GM12875 (cell line): Measurements from ENCODE around the gene PPY.

ENCODE experiments used
- H3K4me3 ChIP-seq: one replicate; pipeline ENCODE4 v1.5.1; 2011; ENCODE audit warnings: low read depth, low read length, control low read depth
- TF ChIP-seq, protein P1 (sequence below): IDR thresholded peaks from 2 replicates; pipeline ENCODE4 v1.5.1; 2011; ENCODE audit warnings: low read depth, mild to moderate bottlenecking, control low read depth, inconsistent platforms, low read length, moderate library complexity, borderline replicate concordance; ENCODE audit not compliant: insufficient read depth

Gene PPY

DNA sequence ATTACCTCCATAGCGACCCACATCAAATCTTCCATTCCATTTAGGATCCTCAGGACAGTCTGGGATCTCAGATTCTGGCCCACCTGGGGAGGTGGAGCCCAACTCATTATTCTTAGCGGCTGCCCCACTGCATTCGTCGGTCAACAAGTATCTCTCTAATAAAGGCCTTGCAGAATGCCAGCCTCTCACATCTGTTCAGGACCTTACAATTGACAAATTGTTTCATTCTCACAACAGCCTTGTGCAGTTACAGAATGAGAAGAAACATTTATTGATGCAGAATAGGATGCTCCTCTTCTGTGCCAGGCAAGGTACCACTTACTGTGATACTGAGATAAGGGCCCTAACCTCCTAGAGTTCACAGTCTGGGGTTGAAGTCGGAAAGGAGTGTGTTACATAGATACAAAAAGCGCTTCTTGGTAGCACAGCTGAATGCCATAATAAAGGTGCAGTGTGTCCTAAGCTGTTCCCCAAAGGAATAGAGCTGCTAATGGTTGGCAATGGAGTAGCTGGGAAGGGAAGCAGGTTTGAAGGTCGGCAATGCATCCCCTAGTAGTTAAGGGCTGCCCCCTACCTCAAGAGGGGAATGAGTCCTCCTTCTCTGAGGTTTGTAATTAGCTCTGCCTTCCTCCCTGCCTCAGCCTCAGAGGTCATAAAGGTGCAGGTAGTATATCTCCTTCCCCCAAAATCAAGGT, 32.6 kb downstream of the PPY start:
- H3K4me3 ChIP-seq, result no peak overlapping the region
- TF ChIP-seq, protein P1, sequence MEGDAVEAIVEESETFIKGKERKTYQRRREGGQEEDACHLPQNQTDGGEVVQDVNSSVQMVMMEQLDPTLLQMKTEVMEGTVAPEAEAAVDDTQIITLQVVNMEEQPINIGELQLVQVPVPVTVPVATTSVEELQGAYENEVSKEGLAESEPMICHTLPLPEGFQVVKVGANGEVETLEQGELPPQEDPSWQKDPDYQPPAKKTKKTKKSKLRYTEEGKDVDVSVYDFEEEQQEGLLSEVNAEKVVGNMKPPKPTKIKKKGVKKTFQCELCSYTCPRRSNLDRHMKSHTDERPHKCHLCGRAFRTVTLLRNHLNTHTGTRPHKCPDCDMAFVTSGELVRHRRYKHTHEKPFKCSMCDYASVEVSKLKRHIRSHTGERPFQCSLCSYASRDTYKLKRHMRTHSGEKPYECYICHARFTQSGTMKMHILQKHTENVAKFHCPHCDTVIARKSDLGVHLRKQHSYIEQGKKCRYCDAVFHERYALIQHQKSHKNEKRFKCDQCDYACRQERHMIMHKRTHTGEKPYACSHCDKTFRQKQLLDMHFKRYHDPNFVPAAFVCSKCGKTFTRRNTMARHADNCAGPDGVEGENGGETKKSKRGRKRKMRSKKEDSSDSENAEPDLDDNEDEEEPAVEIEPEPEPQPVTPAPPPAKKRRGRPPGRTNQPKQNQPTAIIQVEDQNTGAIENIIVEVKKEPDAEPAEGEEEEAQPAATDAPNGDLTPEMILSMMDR, result no peak

DNA sequence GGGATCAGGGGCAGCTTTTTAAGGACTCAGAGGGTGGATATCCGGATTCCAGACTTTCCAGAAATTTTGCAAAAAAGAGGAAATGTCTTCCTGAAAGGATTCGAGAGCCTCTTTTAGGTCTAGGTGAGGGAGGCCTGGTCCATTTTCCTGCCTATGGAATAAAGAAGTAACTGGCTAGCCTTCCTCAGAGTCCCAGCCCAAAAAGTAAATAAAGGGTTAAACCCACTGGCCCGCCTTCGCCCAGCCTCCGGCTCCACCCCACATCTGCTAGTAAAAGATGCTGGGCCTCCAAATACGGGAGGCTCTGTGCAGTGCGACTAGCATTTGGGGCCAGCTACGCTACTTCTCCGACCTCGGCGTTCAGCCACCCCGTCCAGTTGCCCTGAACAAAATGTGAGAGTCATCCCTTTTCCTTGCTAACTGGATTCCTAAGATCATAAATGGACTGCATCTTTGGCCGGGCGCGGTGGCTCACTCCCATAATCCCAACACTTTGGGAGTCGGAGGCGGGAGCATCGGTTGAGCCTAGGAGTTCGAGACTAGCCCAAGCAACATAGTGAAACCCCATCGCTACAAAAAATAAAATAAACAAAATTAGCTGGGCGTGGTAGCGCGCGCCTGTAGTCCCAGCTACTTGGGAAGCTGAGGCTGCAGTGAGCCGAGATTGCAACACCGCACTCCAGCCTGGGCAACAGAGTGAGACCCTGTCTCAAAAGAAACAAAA, 34.1 kb downstream of the PPY start:
- TF ChIP-seq, protein P1, result no peak

DNA sequence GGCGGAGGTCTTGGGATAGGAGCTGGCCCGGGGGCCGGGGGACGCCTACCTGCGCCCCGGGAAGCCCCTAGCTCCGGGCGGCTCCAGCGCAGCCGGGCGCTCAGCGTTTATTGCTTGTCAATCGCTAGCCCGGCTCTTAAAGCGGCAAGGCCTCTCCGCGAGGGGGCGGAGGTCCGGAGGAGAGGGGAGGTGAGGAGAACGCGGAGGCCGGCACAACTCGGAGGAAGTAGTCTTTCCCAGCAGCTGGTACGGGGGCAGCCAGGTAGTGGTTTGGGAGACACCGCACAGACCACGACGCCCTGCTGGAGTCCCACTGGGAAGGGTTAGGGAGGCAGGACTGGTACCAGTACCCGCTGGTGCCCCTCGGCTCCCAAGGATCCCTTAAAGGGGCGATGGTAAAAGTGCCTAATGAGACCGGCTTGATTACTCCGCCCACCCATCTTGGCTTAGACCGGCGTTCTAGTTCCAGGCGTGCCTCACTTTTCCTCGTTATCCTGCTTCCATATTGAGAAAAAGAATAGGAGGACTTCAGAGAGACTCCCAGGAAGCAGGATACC, 34.8 kb downstream of the PPY start, which contains the start of gene MPP2:
Gene MPP2, minus strand, starts transcription at position 112 of the 557 bp plus-strand sequence. CDS start 3,076 bp downstream, outside the sequence.
- H3K4me3 ChIP-seq, result no peak within 1 kb of the TSS
- TF ChIP-seq, protein P1, result no peak

More for the DNA sequence above, 34.1 kb downstream of the PPY start:
- H3K4me3 ChIP-seq, result no peak overlapping the region

DNA sequence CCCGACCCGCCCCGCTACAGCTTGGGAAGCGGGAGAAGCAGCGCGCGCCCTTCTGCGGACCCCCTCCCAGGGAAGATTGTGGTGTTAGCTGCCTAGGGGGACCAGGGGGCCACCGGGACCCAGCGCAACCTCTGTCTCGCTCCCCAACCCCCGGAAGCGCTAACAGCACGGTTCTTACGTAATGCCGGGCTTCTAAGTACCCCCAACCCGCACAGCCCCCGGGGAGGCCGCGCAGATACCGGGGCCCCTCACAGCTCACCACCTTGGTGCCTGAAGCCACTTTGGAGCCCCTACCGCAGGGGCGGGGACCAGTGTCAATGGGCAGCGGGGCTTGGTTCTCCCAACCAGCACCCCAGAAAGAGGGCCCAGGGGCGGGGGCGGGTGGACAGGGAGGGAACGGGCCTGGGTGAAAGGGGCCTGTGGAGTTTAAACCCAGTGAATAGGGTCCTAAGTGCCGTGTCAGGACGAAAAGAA, 35.3 kb downstream of the PPY start:
- no peak overlapping the region for H3K4me3 ChIP-seq
- TF ChIP-seq, protein P1, result no peak

DNA sequence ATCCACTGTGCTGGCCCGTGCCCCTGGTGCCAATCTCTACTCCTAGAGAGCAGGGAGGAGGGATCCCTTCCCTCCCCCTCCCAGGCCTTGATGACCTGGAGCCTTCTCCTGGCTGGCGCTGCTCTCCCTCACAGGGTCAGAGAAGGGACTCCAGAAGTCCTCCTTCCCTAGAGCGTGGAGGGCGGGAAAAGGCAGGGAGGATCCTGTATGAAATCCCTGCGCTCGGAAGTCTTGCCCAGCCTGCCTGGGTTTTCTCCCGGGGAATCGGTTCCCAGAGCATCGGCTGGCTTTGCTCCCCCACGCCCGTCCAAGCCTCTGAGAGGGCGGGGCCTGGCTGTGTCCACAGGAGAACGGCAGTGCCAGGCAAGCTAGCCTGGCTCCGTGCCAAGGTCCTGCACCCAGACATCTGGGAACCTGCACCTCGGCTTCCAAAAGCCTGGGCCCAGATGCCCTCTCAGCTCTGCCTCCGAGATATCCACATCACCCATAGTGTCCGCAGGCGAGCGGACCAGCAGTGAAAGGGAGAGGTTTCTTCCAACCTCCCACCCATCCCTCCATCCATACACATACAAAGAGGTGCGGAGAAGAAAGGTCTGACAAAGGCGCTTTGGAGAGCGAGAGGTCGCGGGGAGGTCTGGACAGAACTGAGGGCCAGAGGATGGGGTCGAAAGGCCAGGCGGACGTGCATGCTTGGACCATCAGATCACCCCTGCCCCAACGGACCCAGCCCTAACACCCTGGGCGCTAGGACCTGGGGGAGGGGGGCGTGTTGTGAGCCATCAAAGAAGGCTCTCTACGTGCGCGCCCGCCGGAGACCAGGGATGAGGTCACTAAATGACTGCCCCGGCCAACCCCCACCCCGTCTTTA, 36.1 kb downstream of the PPY start:
- TF ChIP-seq, protein P1, result no peak
- no peak overlapping the region for H3K4me3 ChIP-seq

DNA sequence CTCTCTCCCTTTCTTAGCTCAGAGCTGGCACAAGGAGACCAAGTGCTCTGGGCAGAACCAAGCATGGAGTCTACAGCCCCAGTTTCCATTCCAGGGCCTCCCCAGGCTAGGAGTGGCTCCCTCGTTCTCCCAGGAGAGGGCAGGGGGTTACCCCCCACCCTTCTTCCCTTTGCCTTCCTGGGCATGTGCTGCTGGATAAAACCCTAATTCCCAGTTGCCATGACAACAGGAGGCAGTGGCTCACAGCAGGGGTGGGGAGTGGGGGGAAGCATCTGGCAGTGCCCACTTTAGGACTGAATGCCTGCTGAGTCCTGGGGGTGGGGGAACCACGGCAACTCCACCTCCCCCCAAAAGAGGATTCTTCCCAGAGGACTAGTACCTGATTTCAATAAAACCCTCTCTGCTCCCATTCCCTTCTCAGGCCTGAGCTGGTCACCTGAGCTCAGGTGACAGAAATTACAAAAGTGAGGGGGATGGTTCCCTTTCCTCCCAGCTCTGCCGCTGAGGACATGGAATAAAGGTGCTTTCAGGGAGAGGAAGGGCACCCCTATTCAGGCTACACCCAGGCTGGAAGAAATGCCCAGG, 36.8 kb downstream of the PPY start:
- TF ChIP-seq, protein P1, result no peak
- no peak overlapping the region for H3K4me3 ChIP-seq
